Astrocyte (in vitro differentiated cells and primary cell): ENCODE measurements around the gene MPP1. TPM values are rescaled to one million over a fixed set of nuclear protein-coding genes. Genes with fewer than 3 reads are reported as not detected.

Experiments used
- DNase-seq: peaks from one replicate; pipeline ENCODE4 v3.0.0-alpha.2; 2010; ENCODE audit warnings: low read depth
- FAIRE-seq: peaks from 2 replicates; lab custom pipeline; 2011; peaks lifted over from hg19 to GRCh38; lab: Jason Lieb, UNC
- H2AFZ ChIP-seq: 2 replicates; pipeline ENCODE4 v1.6.0; 2012; ENCODE audit warnings: low read depth, low read length, inconsistent platforms
- H3K27ac ChIP-seq: 2 replicates; pipeline ENCODE4 v1.5.1; 2011; ENCODE audit warnings: low read depth, low read length, inconsistent platforms
- H3K27me3 ChIP-seq: 2 replicates; pipeline ENCODE4 v1.6.0; 2011; ENCODE audit warnings: low read length, inconsistent platforms; ENCODE audit not compliant: insufficient read depth
- H3K36me3 ChIP-seq: 2 replicates; pipeline ENCODE4 v1.5.1; 2011; ENCODE audit warnings: low read length, inconsistent platforms; ENCODE audit not compliant: insufficient read depth
- H3K4me1 ChIP-seq: 2 replicates; pipeline ENCODE4 v1.5.1; 2011; ENCODE audit warnings: low read length, inconsistent platforms; ENCODE audit not compliant: insufficient read depth
- H3K4me2 ChIP-seq: 2 replicates; pipeline ENCODE4 v1.6.0; 2012; ENCODE audit warnings: low read length, inconsistent platforms
- H3K4me3 ChIP-seq: 2 replicates; pipeline ENCODE4 v1.5.1; 2011; ENCODE audit warnings: low read depth, mild to moderate bottlenecking, low read length, inconsistent platforms; ENCODE audit not compliant: insufficient read depth
- H3K79me2 ChIP-seq: 2 replicates; pipeline ENCODE4 v1.6.0; 2012; ENCODE audit warnings: mild to moderate bottlenecking, low read length, inconsistent platforms; ENCODE audit not compliant: insufficient read depth
- H3K9ac ChIP-seq: 2 replicates; pipeline ENCODE4 v1.6.0; 2012; ENCODE audit warnings: mild to moderate bottlenecking, low read length, inconsistent platforms
- H3K9me3 ChIP-seq: 2 replicates; pipeline ENCODE4 v1.5.1; 2012; ENCODE audit warnings: low read depth, mild to moderate bottlenecking, low read length, inconsistent platforms; ENCODE audit not compliant: insufficient read depth
- H4K20me1 ChIP-seq: 2 replicates; pipeline ENCODE4 v1.6.0; 2012; ENCODE audit warnings: low read length, inconsistent platforms; ENCODE audit not compliant: insufficient read depth
- H3K27ac Mint-ChIP-seq: one replicate; pipeline ENCODE4 v1.8.0; 2021; ENCODE audit warnings: mild to moderate bottlenecking, mixed read lengths; ENCODE audit not compliant: unreplicated experiment
- H3K27me3 Mint-ChIP-seq: one replicate; pipeline ENCODE4 v1.8.0; 2021; ENCODE audit warnings: low read depth, mixed read lengths; ENCODE audit not compliant: unreplicated experiment
- H3K36me3 Mint-ChIP-seq: one replicate; pipeline ENCODE4 v1.8.0; 2021; ENCODE audit warnings: low read depth, mixed read lengths; ENCODE audit not compliant: unreplicated experiment
- H3K4me1 Mint-ChIP-seq: one replicate; pipeline ENCODE4 v1.8.0; 2021; ENCODE audit warnings: low read depth, mixed read lengths; ENCODE audit not compliant: unreplicated experiment
- H3K4me3 Mint-ChIP-seq: one replicate; pipeline ENCODE4 v1.8.0; 2021; ENCODE audit warnings: mild to moderate bottlenecking, moderate library complexity, mixed read lengths; ENCODE audit not compliant: unreplicated experiment
- H3K9me3 Mint-ChIP-seq: one replicate; pipeline ENCODE4 v1.8.0; 2021; ENCODE audit warnings: mild to moderate bottlenecking, mixed read lengths; ENCODE audit not compliant: unreplicated experiment
- CTCF ChIP-seq: IDR thresholded peaks from 2 replicates; pipeline ENCODE4 v1.5.1; 2011; ENCODE audit warnings: low read depth, mild to moderate bottlenecking, inconsistent platforms, low read length, moderate library complexity; ENCODE audit not compliant: insufficient read depth
- EZH2 ChIP-seq: IDR thresholded peaks from 2 replicates; pipeline ENCODE4 v1.6.1; 2012; ENCODE audit warnings: mild to moderate bottlenecking, low read length, inconsistent platforms; ENCODE audit not compliant: insufficient read depth
- total RNA-seq: library from RNA; stranded (reverse); gene quantifications from 2 replicates; pipeline ENCODE4 v1.2.1, GENCODE V29; 2021

MPP1 gene
- total RNA-seq, 1 donor from 2014 or later: 9.0 TPM

- no peak overlapping the region for H3K27ac Mint-ChIP-seq
These were observed 56.5 kb downstream of the MPP1 start for GRCh38 chrX:154748712-154749339.

GRCh38 chrX:154742613-154743012 lies 62.7 kb downstream of the MPP1 start:
- Histone ChIP-seq H3K4me1 (peaks cover 8% of the 10 kb centered on the region), H2AFZ (no peak overlapping the region), H3K9me3 (no peaks in the 10 kb centered on the region), H3K36me3 (no peaks in the 10 kb centered on the region), H3K79me2 (no peaks in the 10 kb centered on the region), H4K20me1 (no peaks in the 10 kb centered on the region), H3K27ac (no peak overlapping the region), H3K4me3 (no peak overlapping the region), H3K27me3 (no peaks in the 10 kb centered on the region), H3K4me2 (no peak overlapping the region), H3K9ac (no peak overlapping the region)
- Mint-ChIP-seq H3K27me3 (no peaks in the 10 kb centered on the region), H3K4me3 (no peak overlapping the region), H3K27ac (no peak overlapping the region), H3K36me3 (no peaks in the 10 kb centered on the region), H3K9me3 (no peaks in the 10 kb centered on the region), H3K4me1 (no peaks in the 10 kb centered on the region)
- DNase-seq (no peak), FAIRE-seq (peak; percentile 76)
- TF ChIP-seq CTCF: no peak

More at GRCh38 chrX:154748712-154749339, 56.5 kb downstream of the MPP1 start:
- Histone ChIP-seq H4K20me1 (no peaks in the 10 kb centered on the region), H3K79me2 (no peaks in the 10 kb centered on the region), H3K9ac (no peak overlapping the region), H3K36me3 (no peaks in the 10 kb centered on the region), H3K9me3 (no peaks in the 10 kb centered on the region), H3K4me3 (no peak overlapping the region), H3K4me2 (no peak overlapping the region), H3K27ac (no peak overlapping the region), H3K4me1 (no peaks in the 10 kb centered on the region), H3K27me3 (peaks cover 26% of the 10 kb centered on the region), H2AFZ (no peak overlapping the region)
- no peaks in the 10 kb centered on the region for H3K36me3 Mint-ChIP-seq
- TF ChIP-seq CTCF (peak; percentile 65), EZH2 (no peak)
- H3K4me3 Mint-ChIP-seq: peak overlapping the region; percentile 54
- no peaks in the 10 kb centered on the region for H3K9me3 Mint-ChIP-seq
- H3K27me3 Mint-ChIP-seq: peaks cover 15% of the 10 kb centered on the region
- DNase-seq (no peak), FAIRE-seq (peak; percentile 97)
- H3K4me1 Mint-ChIP-seq: no peaks in the 10 kb centered on the region

GRCh38 chrX:154739952-154740465 lies 65.3 kb downstream of the MPP1 start:
- Histone ChIP-seq H3K27ac (no peak overlapping the region), H3K4me1 (peaks cover 28% of the 10 kb centered on the region), H3K9me3 (no peaks in the 10 kb centered on the region), H3K4me2 (no peak overlapping the region), H3K4me3 (no peak overlapping the region), H3K79me2 (no peaks in the 10 kb centered on the region), H3K36me3 (no peaks in the 10 kb centered on the region), H4K20me1 (no peaks in the 10 kb centered on the region), H3K27me3 (no peaks in the 10 kb centered on the region), H2AFZ (no peak overlapping the region), H3K9ac (no peak overlapping the region)
- no peak for DNase-seq
- Mint-ChIP-seq H3K9me3 (no peaks in the 10 kb centered on the region), H3K27ac (no peak overlapping the region), H3K4me3 (no peak overlapping the region), H3K27me3 (no peaks in the 10 kb centered on the region), H3K36me3 (no peaks in the 10 kb centered on the region), H3K4me1 (peaks cover 22% of the 10 kb centered on the region)
- peak; percentile 97 for FAIRE-seq
- no peak for TF ChIP-seq EZH2
- TF ChIP-seq CTCF: no peak
